HUDEP-2 (cell line): Measurements from ENCODE around the gene METTL9.
"Not testable (repeated sequence)": the region's sequence is repeated elsewhere in the genome, so short reads cannot be mapped to it uniquely, and the experiment has no call there.

Experiments
- DNase-seq, 76 experiments: peaks; one replicate each; lab custom pipeline; 2025; ENCODE audit not compliant: unreplicated experiment in 76 of 76; lab: John Stamatoyannopoulos, UW

The METTL9 gene

GRCh38 chr16:21654881-21655280 lies 55.5 kb downstream of the METTL9 start:
- DNase-seq: no peak

- DNase-seq: peak in 34 of 76 experiments; percentile 3 to 65 (median 29)
Observed at GRCh38 chr16:21656795-21657768, 57.7 kb downstream of the METTL9 start.

GRCh38 chr16:21659124-21659523 lies 59.7 kb downstream of the METTL9 start:
- DNase-seq: no peak

GRCh38 chr16:21663889-21664647 lies 64.7 kb downstream of the METTL9 start, which contains the start of gene OTOA:
Gene OTOA, plus strand, starts transcription at chr16:21663968. Its CDS starts 14,547 bp downstream, at chr16:21678515.
- peak in 2 of 76 experiments; percentile 3 to 8 for DNase-seq

GRCh38 chr16:21664801-21665492 lies 65.6 kb downstream of the METTL9 start:
- DNase-seq: no peak

GRCh38 chr16:21666772-21667171 lies 67.4 kb downstream of the METTL9 start:
- DNase-seq: no peak

GRCh38 chr16:21667575-21667974 lies 68.2 kb downstream of the METTL9 start:
- no peak for DNase-seq

GRCh38 chr16:21673469-21673868 lies 74.1 kb downstream of the METTL9 start:
- DNase-seq: no peak

GRCh38 chr16:21674456-21674855 lies 75.1 kb downstream of the METTL9 start:
- DNase-seq: not testable (repeated sequence)

- DNase-seq: not testable (repeated sequence)
Observed at GRCh38 chr16:21680714-21681113, 81.3 kb downstream of the METTL9 start.

- DNase-seq: no peak
Observed at GRCh38 chr16:21683184-21683583, 83.8 kb downstream of the METTL9 start.

- DNase-seq: peak in 35 of 76 experiments; percentile 1 to 57 (median 10)
Observed at GRCh38 chr16:21684199-21684598, 84.8 kb downstream of the METTL9 start.

- no peak for DNase-seq
Observed at GRCh38 chr16:21685034-21685455, 85.7 kb downstream of the METTL9 start.

GRCh38 chr16:21689107-21689506 lies 89.7 kb downstream of the METTL9 start:
- DNase-seq: no peak

- not testable (repeated sequence) for DNase-seq
Observed at GRCh38 chr16:21690967-21691366, 91.6 kb downstream of the METTL9 start.

- DNase-seq: no peak
Observed at GRCh38 chr16:21694609-21695008, 95.2 kb downstream of the METTL9 start.

GRCh38 chr16:21697032-21697431 lies 97.7 kb downstream of the METTL9 start:
- DNase-seq: no peak

- DNase-seq: no peak
Observed at GRCh38 chr16:21698169-21699032, 99.0 kb downstream of the METTL9 start.

- DNase-seq: no peak
Observed at GRCh38 chr16:21701271-21701670, 101.9 kb downstream of the METTL9 start.

- DNase-seq: no peak
Observed at GRCh38 chr16:21702276-21702675, 102.9 kb downstream of the METTL9 start.
